Right lobe of liver (tissue), 6 donors: ENCODE measurements around the gene GNAL. TPM values are rescaled to one million over a fixed set of nuclear protein-coding genes. Genes with fewer than 3 reads are reported as not detected.

Source experiments
- ATAC-seq, 4 donors: fragments of 200-7000 bp; cut with Tn5 transposase; one replicate each; pipeline ENCODE4 v1.9.1; 2020; ENCODE audit warnings: mild to moderate bottlenecking in 4 of 4, moderate library complexity in 4 of 4
- DNase-seq, 3 donors: peaks; one replicate each; pipeline ENCODE4 v3.0.0-alpha.2; 2020
- H3K27ac ChIP-seq, 3 donors: fragments of 200-600 bp; one replicate each; pipeline ENCODE4 v1.8.0; 2022
- H3K27me3 ChIP-seq, 2 donors: fragments of 200-600 bp; one replicate each; pipeline ENCODE4 v1.8.0; 2022
- H3K36me3 ChIP-seq, 4 donors: fragments of 200-600 bp; sonication (generic) in 1 of 4; one replicate each; pipeline versions ENCODE4 v1.5.1 to v1.8.0; 2017 to 2022; ENCODE audit warnings: control low read depth in 1 of 4
- H3K4me1 ChIP-seq, 4 donors: fragments of 200-600 bp; sonication (generic) in 1 of 4; one replicate each; pipeline versions ENCODE4 v1.5.1 to v1.8.0; 2017 to 2022; ENCODE audit warnings: control low read depth in 1 of 4
- H3K4me3 ChIP-seq, 3 donors: fragments of 200-600 bp; one replicate each; pipeline ENCODE4 v1.8.0; 2022
- H3K9me3 ChIP-seq, 4 donors: fragments of 200-600 bp; sonication (generic) in 1 of 4; one replicate each; pipeline versions ENCODE4 v1.5.1 to v1.8.0; 2017 to 2022; ENCODE audit warnings: control low read depth in 1 of 4
- CTCF ChIP-seq, 4 donors: fragments of 200-600 bp in 3 of 4; fragments of 450-650 bp in 1 of 4; IDR thresholded peaks; one replicate each; pipeline versions ENCODE4 v1.5.1 to v1.8.0; 2016 to 2022; ENCODE audit warnings: antibody characterized with exemption in 4 of 4, mild to moderate bottlenecking in 2 of 4
- POLR2A ChIP-seq: fragments of 450-650 bp; IDR thresholded peaks from one replicate; pipeline ENCODE4 v1.6.1; 2017; ENCODE audit warnings: antibody characterized with exemption, mild to moderate bottlenecking
- WGBS: methylation state at CpG from one replicate; pipeline ENCODE4 v1.1.6; 2018; ENCODE audit warnings: low coverage, low lambda C conversion rate; ENCODE audit not compliant: insufficient coverage; ENCODE audit errors: missing lambda C conversion rate; 5-methylcytosine and 5-hydroxymethylcytosine counted together
- intact Hi-C, 2 donors: fragments of 100-400 bp; cut with DNase I; formaldehyde crosslinking; loops; one replicate each; pipeline versions ENCODE4 v1.11.2 to v1.14.1; 2022
- total RNA-seq, 6 experiments: library from RNA; depleted of rRNA in 2 of 6; stranded (reverse); fragments of >200 nt in 2 of 6; fragmentation: NEBNext Ultra II Directional in 3 of 6; extraction: Animal tissue kit (Norgen Biotek cat#: 25700) in 3 of 6; gene quantifications; one replicate each; pipeline versions ENCODE4 v1.1.0 to v1.2.4, GENCODE V29; 2016 to 2023
- donor health status: DM: no; HTN: yes; CAD: no.
- donor health status: DM: no; HTN: no; CAD: no.
- donor health status: DM: no; HTN: no; CAD: no.
- donor health status: DM: no; HTN: yes; CAD: no.
- donor health status: DM: no; HTN: yes; CAD: no.

The GNAL gene
- total RNA-seq, 6 experiments from 2014 or later = 0.19 to 1.9 (median 1.2) TPM

DNA sequence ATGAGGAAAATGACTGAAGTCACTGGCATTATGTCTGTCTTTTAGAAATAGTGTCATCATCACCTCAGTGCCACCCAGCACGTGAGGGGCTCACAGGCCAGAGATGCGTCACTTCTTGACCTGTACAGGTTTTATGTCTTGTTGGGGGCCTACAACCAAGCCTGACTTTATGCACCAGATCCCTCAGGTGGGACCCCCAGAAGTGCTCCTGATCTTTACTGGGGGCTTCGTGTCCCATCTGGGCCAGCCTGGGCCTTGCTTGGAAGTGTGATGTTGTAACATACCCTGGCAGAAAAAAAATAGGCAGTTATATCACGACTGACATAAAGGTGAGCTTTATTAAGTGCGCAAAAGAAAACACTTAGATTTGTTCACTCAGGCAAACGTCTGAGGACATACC is 21.5 kb upstream of the GNAL start:
- H3K4me3 ChIP-seq = no peak overlapping the region
- no peaks in the 10 kb centered on the region for H3K4me1 ChIP-seq
- intact Hi-C loops = no loop called here
- H3K27me3 ChIP-seq = no peaks in the 10 kb centered on the region
- DNase-seq = no peak
- H3K27ac ChIP-seq = no peak overlapping the region
- WGBS = 74% methylated on average over 6 of the region's 6 CpGs
- no peaks in the 10 kb centered on the region for H3K36me3 ChIP-seq
- ATAC-seq = no peak
- TF ChIP-seq CTCF (IDR thresholded peaks at IDR 0.05) = no peak
- no peak for TF ChIP-seq POLR2A
- no peaks in the 10 kb centered on the region for H3K9me3 ChIP-seq

DNA sequence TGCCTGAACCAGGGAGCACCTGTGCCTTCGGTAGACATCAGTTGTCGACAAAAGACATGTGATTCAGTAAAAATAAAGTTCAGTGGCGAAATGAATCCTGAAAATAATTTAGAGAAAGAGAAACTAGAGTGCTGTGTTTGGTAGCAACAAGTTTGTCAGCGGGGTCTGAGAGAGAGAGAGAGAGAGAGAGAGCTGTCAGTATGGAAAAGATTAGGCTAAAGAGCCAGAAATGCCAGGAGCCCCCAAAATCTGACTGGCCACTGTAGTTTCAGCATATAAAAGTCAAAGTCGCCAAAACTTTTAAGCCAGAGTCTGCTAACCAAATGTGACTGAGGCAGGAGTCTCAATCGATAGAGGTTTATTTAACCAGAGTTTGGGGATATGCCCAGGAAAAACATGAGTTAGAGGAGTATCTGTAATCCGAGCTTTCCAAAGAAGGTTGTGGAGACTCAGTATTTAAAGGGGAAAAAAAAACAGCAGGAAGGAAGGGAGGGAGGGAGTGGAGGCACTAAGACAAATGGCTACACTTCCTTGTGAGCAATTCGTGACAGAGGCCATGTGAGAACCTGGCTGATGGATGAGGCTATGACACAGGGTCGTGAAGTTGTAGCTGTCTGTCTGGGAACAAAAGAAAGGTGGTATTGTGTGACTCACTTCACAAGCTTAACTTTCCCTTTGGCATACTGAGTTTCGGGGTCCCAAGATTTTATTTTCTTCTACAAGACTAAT is 20.5 kb upstream of the GNAL start:
- TF ChIP-seq CTCF (IDR thresholded peaks at IDR 0.05) (no peak), POLR2A (no peak)
- intact Hi-C loops = no loop called here
- ATAC-seq = no peak
- no peaks in the 10 kb centered on the region for H3K9me3 ChIP-seq
- no peak for DNase-seq
- H3K4me1 ChIP-seq = no peaks in the 10 kb centered on the region
- no peak overlapping the region for H3K27ac ChIP-seq
- H3K27me3 ChIP-seq = no peaks in the 10 kb centered on the region
- H3K36me3 ChIP-seq = no peaks in the 10 kb centered on the region
- WGBS = 46% methylated on average over 10 of the region's 10 CpGs
- H3K4me3 ChIP-seq = no peak overlapping the region

GRCh38 chr18:11669271-11669947 is 19.7 kb upstream of the GNAL start:
- ATAC-seq (no peak), DNase-seq (no peak)
- Histone ChIP-seq H3K9me3 (no peaks in the 10 kb centered on the region), H3K27ac (no peak overlapping the region), H3K36me3 (no peaks in the 10 kb centered on the region), H3K4me3 (no peak overlapping the region), H3K4me1 (no peaks in the 10 kb centered on the region), H3K27me3 (no peaks in the 10 kb centered on the region)
- 71% methylated on average over 3 of the region's 14 CpGs for WGBS
- TF ChIP-seq CTCF (IDR thresholded peaks at IDR 0.05) = no peak
- no peak for TF ChIP-seq POLR2A
- intact Hi-C loops = no loop called here

DNA sequence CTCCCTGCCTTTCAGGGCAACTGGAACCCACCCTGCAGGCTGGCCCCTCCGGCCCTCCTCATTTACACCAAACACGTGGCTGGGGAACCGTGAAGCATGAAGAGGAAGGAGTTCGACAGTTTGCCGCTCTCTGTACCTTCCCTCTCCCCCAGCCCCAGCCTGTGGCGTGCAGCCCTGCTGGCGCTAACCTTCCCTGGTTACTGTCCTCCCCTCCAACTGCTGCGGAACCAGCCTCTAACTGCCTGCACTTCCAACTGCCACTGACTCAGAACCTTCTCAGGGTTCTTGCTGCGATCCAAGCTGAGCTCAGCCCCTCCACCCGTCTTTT is 19.2 kb upstream of the GNAL start:
- intact Hi-C loops = no loop called here
- WGBS = 77% methylated on average over 2 of the region's 10 CpGs
- TF ChIP-seq CTCF (IDR thresholded peaks at IDR 0.05) = no peak
- TF ChIP-seq POLR2A = no peak
- Histone ChIP-seq H3K36me3 (no peaks in the 10 kb centered on the region), H3K4me1 (no peaks in the 10 kb centered on the region), H3K27me3 (no peaks in the 10 kb centered on the region), H3K27ac (no peak overlapping the region), H3K9me3 (no peaks in the 10 kb centered on the region), H3K4me3 (no peak overlapping the region)
- ATAC-seq (no peak), DNase-seq (no peak)
